Upper lobe of left lung (tissue), 6 donors: Measurements from ENCODE around the gene C1QTNF3. TPM values are rescaled to one million over a fixed set of nuclear protein-coding genes. Genes with fewer than 3 reads are reported as not detected.

Experiments used
- ATAC-seq, 2 donors: fragments of 200-7000 bp; cut with Tn5 transposase; one replicate each; pipeline ENCODE4 v1.9.1; 2022; ENCODE audit warnings: mild to moderate bottlenecking in 2 of 2, moderate library complexity in 2 of 2; ENCODE audit not compliant: low FRiP score in 2 of 2
- DNase-seq, 2 donors: peaks; one replicate each; pipeline ENCODE4 v3.0.0-alpha.2; 2019 to 2020
- H3K27ac ChIP-seq, 4 donors: fragments of 200-600 bp; sonication (generic); one replicate each; pipeline ENCODE4 v1.5.1; 2016 to 2019
- H3K27me3 ChIP-seq, 4 donors: fragments of 200-600 bp; sonication (generic); one replicate each; pipeline ENCODE4 v1.5.1; 2017 to 2019
- H3K36me3 ChIP-seq, 4 donors: fragments of 200-600 bp; sonication (generic); one replicate each; pipeline ENCODE4 v1.5.1; 2016 to 2019
- H3K4me1 ChIP-seq, 4 donors: fragments of 200-600 bp; sonication (generic); one replicate each; pipeline ENCODE4 v1.5.1; 2018 to 2019
- H3K4me3 ChIP-seq, 4 donors: fragments of 200-600 bp; sonication (generic); one replicate each; pipeline ENCODE4 v1.5.1; 2017 to 2019; ENCODE audit warnings: mild to moderate bottlenecking in 2 of 4, moderate library complexity in 1 of 4
- H3K9me3 ChIP-seq, 4 donors: fragments of 200-600 bp; sonication (generic); one replicate each; pipeline ENCODE4 v1.5.1; 2018 to 2019
- EP300 ChIP-seq, 4 donors: sonication (generic); formaldehyde crosslinking; IDR thresholded peaks; one replicate each; pipeline ENCODE4 v1.5.1; 2017; ENCODE audit warnings: antibody characterized with exemption in 4 of 4, control low read depth in 2 of 4
- POLR2A ChIP-seq, 4 donors: fragments of 450-650 bp; IDR thresholded peaks; one replicate each; pipeline ENCODE4 v1.5.1; 2016 to 2017; ENCODE audit warnings: antibody characterized with exemption in 4 of 4, mild to moderate bottlenecking in 2 of 4
- POLR2AphosphoS5 ChIP-seq, 2 donors: sonication (generic); formaldehyde crosslinking; IDR thresholded peaks; one replicate each; pipeline ENCODE4 v1.5.1; 2017; ENCODE audit warnings: antibody characterized with exemption in 2 of 2
- WGBS, 2 donors: methylation state at CpG; one replicate each; pipeline ENCODE4 v1.1.5; 2017 to 2018; 5-methylcytosine and 5-hydroxymethylcytosine counted together
- small RNA-seq, 4 donors: library from RNA; depleted of rRNA; stranded (forward); fragments of <200 nt; gene quantifications; one replicate each; pipeline ENCODE3, GENCODE V24; 2016
- total RNA-seq, 6 donors: library from RNA; depleted of rRNA in 4 of 6; stranded (reverse); fragments of >200 nt in 4 of 6; gene quantifications; one replicate each; pipeline versions ENCODE4 v1.1.0 to v1.2.1, GENCODE V29; 2016 to 2021
- TF ChIP-seq, protein P1 (sequence below), 6 experiments: fragments of 450-650 bp in 4 of 6; fragments of 200-600 bp in 2 of 6; sonication (generic) in 2 of 6; IDR thresholded peaks; one replicate each; pipeline ENCODE4 v1.5.1; 2016 to 2019; ENCODE audit warnings: antibody characterized with exemption in 6 of 6
- donor health status: DM: no; HTN: no; CAD: no; lungs with moderate emphysema.
- donor health status: DM: no; HTN: yes; CAD: no; lungs with severe emphysema.

C1QTNF3 gene
- total RNA-seq, 6 donors from 2014 or later, result 3.2 to 16.8 (median 9.3) TPM

DNA sequence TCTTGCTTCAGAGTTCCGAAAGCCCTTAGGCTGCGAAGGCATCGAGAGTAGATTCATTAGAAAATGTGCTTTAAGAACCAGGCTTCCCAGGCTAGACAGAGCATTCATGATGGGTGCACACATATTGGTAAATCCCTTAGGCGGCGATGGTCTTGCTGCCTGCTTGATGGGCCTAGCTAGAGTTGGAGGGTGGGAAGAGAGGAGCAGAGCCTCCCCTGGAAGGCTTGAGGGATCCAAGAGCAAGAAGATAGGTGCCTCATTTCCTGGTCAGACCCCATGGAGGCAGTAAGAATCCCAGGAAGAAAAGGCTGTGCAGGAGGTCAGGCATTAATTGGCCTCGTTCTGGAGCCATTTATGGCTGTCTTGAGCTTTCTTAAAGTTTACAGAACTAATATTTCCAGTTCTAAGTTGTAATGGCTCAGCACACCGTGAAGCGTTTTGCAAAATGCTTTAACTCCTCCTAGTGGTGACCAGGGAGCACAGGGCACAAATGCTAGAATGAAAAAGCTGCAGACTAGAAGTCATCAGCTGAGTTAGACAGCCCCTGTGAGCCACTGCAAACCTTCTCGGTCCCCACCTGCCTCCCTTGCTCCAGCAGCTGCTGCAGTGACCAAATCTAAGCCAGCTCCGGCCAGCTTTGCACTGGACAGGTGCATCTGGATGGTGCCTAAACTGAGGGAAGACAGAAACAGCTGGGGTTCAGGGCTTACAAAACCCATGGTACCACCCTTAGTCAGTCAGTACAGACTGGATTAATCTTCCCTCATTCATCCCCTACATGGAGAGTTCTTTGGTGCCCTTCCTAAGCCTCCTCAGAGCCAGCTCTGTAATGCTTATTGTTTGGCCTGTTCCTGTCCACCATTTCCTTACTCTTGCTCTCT lies 73.2 kb downstream of the C1QTNF3 start:
- H3K4me1 ChIP-seq, result no peaks in the 10 kb centered on the region
- WGBS, 2 donors, result 60 to 75% methylated on average over 7 to 10 of the region's 10 CpGs
- no peak overlapping the region for H3K4me3 ChIP-seq
- no peaks in the 10 kb centered on the region for H3K9me3 ChIP-seq
- H3K36me3 ChIP-seq, result no peaks in the 10 kb centered on the region
- H3K27ac ChIP-seq, result no peak overlapping the region
- no peak for DNase-seq
- H3K27me3 ChIP-seq, result no peaks in the 10 kb centered on the region
- peak; percentile 56 to 70 for ATAC-seq
- TF ChIP-seq EP300 (IDR thresholded peaks at IDR 0.05) (no peak), POLR2A (IDR thresholded peaks at IDR 0.05) (no peak), POLR2AphosphoS5 (IDR thresholded peaks at IDR 0.05) (no peak)
- TF ChIP-seq, protein P1, sequence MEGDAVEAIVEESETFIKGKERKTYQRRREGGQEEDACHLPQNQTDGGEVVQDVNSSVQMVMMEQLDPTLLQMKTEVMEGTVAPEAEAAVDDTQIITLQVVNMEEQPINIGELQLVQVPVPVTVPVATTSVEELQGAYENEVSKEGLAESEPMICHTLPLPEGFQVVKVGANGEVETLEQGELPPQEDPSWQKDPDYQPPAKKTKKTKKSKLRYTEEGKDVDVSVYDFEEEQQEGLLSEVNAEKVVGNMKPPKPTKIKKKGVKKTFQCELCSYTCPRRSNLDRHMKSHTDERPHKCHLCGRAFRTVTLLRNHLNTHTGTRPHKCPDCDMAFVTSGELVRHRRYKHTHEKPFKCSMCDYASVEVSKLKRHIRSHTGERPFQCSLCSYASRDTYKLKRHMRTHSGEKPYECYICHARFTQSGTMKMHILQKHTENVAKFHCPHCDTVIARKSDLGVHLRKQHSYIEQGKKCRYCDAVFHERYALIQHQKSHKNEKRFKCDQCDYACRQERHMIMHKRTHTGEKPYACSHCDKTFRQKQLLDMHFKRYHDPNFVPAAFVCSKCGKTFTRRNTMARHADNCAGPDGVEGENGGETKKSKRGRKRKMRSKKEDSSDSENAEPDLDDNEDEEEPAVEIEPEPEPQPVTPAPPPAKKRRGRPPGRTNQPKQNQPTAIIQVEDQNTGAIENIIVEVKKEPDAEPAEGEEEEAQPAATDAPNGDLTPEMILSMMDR (IDR thresholded peaks at IDR 0.05), result peak; percentile 13 to 55 (median 42)

GRCh38 chr5:33968211-33969005 lies 74.6 kb downstream of the C1QTNF3 start:
- Histone ChIP-seq H3K4me1 (no peaks in the 10 kb centered on the region), H3K27me3 (no peaks in the 10 kb centered on the region), H3K4me3 (no peak overlapping the region), H3K36me3 (no peaks in the 10 kb centered on the region), H3K27ac (no peak overlapping the region), H3K9me3 (no peaks in the 10 kb centered on the region)
- DNase-seq, result no peak
- ATAC-seq, result no peak
- whole genome bisulfite sequencing, 2 donors, result 72 to 79% methylated on average over 3 of the region's 3 CpGs
- TF ChIP-seq POLR2A (IDR thresholded peaks at IDR 0.05), result no peak

Small RNA genes within 50 kb of the gene (small RNA-seq; reads per million reads assigned to genes)
- 0 reads per million in 4 donors for gene AC139783.1

Other genes with a start within 250 kb of the C1QTNF3 start
- gene ADAMTS12, start 151.2 kb downstream of the C1QTNF3 start, total RNA-seq, result 10 to 100 TPM in 2 of 6 donors, 1 to 10 TPM in 4; 2.3 to 16.8 (median 7.4) TPM
- not detected for gene RXFP3, start 106.8 kb downstream of the C1QTNF3 start, total RNA-seq
- gene SLC45A2, start 58.5 kb downstream of the C1QTNF3 start, total RNA-seq, result under 1 TPM in 1 of 6 donors, not detected in 5; 0.76 TPM
- 10 to 100 TPM in 4 of 6 donors, 1 to 10 TPM in 2; 7.3 to 18.7 (median 11.6) TPM for gene AMACR, start 35.2 kb downstream of the C1QTNF3 start, total RNA-seq